K562 (cell line): ENCODE measurements around the gene OIT3. TPM values are rescaled to one million over a fixed set of nuclear protein-coding genes. Genes with fewer than 3 reads are reported as not detected.

Source experiments
- ATAC-seq: fragments of 200-7000 bp; cut with Tn5 transposase; 3 replicates; pipeline ENCODE4 v1.9.1; 2020; ENCODE audit warnings: moderate library complexity
- BruUV-seq: library from RNA; stranded (reverse); fragments of 400-500 nt; replicated peaks from 2 replicates; lab custom pipeline; 2021; lab: Mats Ljungman, UMichigan
- CTCF ChIA-PET: fragments of 300-600 bp; formaldehyde crosslinking; extraction: SDS; loops from one replicate; lab custom pipeline; 2021; ENCODE audit warnings: low intra/inter-chr PET ratio; lab: Yijun Ruan, JAX
- POLR2A ChIA-PET: fragments of 300-600, 350-650 bp; sonication (Branson Sonifier 250); formaldehyde crosslinking; extraction: SDS; loops from one replicate; lab custom pipeline; 2021; ENCODE audit warnings: antibody characterized with exemption, inconsistent platforms; lab: Yijun Ruan, JAX
- DNase-seq, 4 experiments: peaks; one replicate each; pipeline versions ENCODE4 v3.0.0 to v3.0.0-alpha.2; 2011 to 2018; ENCODE audit warnings: low spot score in 3 of 4, mixed read lengths in 3 of 4; ENCODE audit errors: extremely low read depth in 1 of 4
- FAIRE-seq: peaks from 2 replicates; lab custom pipeline; 2011; peaks lifted over from hg19 to GRCh38; lab: Jason Lieb, UNC
- H2AFZ ChIP-seq: 2 replicates; pipeline ENCODE4 v1.6.0; 2011; ENCODE audit warnings: low read depth, low read length, control low read depth, inconsistent platforms
- H3K27ac ChIP-seq: fragments of 200-600 bp; 3 replicates; pipeline ENCODE4 v1.8.0; 2011; ENCODE audit warnings: low read depth, mild to moderate bottlenecking, control low read depth, inconsistent platforms, low read length, moderate library complexity, mixed read lengths; ENCODE audit errors: extremely low read depth
- H3K27me3 ChIP-seq, 2 experiments: fragments of 300-600 bp in 1 of 2; 2 replicates in 1 of 2; 3 replicates in 1 of 2; pipeline versions ENCODE4 v1.6.0 to v1.8.0; 2011; ENCODE audit warnings: inconsistent platforms in 2 of 2, low read length in 2 of 2, mild to moderate bottlenecking in 1 of 2, mixed read lengths in 1 of 2, moderate library complexity in 1 of 2; ENCODE audit not compliant: control insufficient read depth in 2 of 2, insufficient read depth in 2 of 2
- H3K36me3 ChIP-seq: fragments of 300-600 bp; 3 replicates; pipeline ENCODE4 v1.8.0; 2011; ENCODE audit warnings: mild to moderate bottlenecking, low read length, inconsistent platforms; ENCODE audit not compliant: control insufficient read depth, insufficient read depth
- H3K4me1 ChIP-seq, 2 experiments: fragments of 200-600 bp in 1 of 2; replicated peaks in 1 of 2; 2 replicates in 1 of 2; 3 replicates in 1 of 2; pipeline versions ENCODE4 v1.5.1 to v1.8.0; 2011; ENCODE audit warnings: inconsistent platforms in 2 of 2, low read length in 2 of 2, mild to moderate bottlenecking in 1 of 2, mixed read lengths in 1 of 2, moderate library complexity in 1 of 2; ENCODE audit not compliant: control insufficient read depth in 2 of 2, insufficient read depth in 2 of 2
- H3K4me2 ChIP-seq: 2 replicates; pipeline ENCODE4 v1.6.1; 2011; ENCODE audit warnings: low read length, control low read depth, inconsistent platforms, mixed read lengths; ENCODE audit not compliant: insufficient read depth
- H3K4me3 ChIP-seq: fragments of 200-600 bp; sonication (generic), shearing (Covaris generic); 2 replicates; pipeline ENCODE4 v1.5.1; 2016; ENCODE audit warnings: control low read depth, inconsistent platforms
- H3K79me2 ChIP-seq: fragments of 200-600 bp; 3 replicates; pipeline ENCODE4 v1.8.0; 2011; ENCODE audit warnings: low read length, inconsistent platforms; ENCODE audit not compliant: control insufficient read depth, insufficient read depth
- H3K9ac ChIP-seq, 2 experiments: 2 replicates each; pipeline versions ENCODE4 v1.6.0 to v1.6.1; 2011; ENCODE audit warnings: low read depth in 2 of 2, low read length in 2 of 2, control low read depth in 1 of 2, inconsistent platforms in 1 of 2, mild to moderate bottlenecking in 1 of 2, mixed read lengths in 1 of 2; ENCODE audit not compliant: insufficient read depth in 1 of 2
- H3K9me1 ChIP-seq: one replicate; pipeline ENCODE4 v1.6.0; 2011; ENCODE audit warnings: inconsistent platforms, mild to moderate bottlenecking, low read length, moderate library complexity; ENCODE audit not compliant: control insufficient read depth, insufficient read depth
- H3K9me3 ChIP-seq: replicated peaks from 2 replicates; pipeline ENCODE4 v1.5.1; 2011; ENCODE audit warnings: low read depth, low read length, inconsistent platforms; ENCODE audit not compliant: control insufficient read depth, insufficient read depth
- H4K20me1 ChIP-seq: replicated peaks from 2 replicates; pipeline ENCODE4 v1.6.1; 2011; ENCODE audit warnings: low read length, inconsistent platforms, mixed read lengths; ENCODE audit not compliant: control insufficient read depth, insufficient read depth
- ATF1 ChIP-seq, 2 experiments: fragments of 450-650 bp in 1 of 2; IDR thresholded peaks; 2 replicates each; pipeline ENCODE4 v1.6.1; 2016; ENCODE audit warnings: missing compliant biosample characterization in 1 of 2, missing genetic modification characterization in 1 of 2
- ATF3 ChIP-seq, 2 experiments: fragments of 450-650 bp in 1 of 2; sonication (generic) in 1 of 2; formaldehyde crosslinking in 1 of 2; IDR thresholded peaks in 1 of 2; conservative IDR thresholded peaks in 1 of 2; 2 replicates each; pipeline versions ENCODE4 v1.6.1 to v1.8.1; 2016 to 2023; ENCODE audit warnings: mild to moderate bottlenecking in 2 of 2, moderate library complexity in 2 of 2, inconsistent platforms in 1 of 2, missing genetic modification reagents in 1 of 2
- CCAR2 ChIP-seq: fragments of 200-400 bp; formaldehyde crosslinking; IDR thresholded peaks from 2 replicates; pipeline ENCODE4 v1.6.1; 2017; ENCODE audit warnings: mild to moderate bottlenecking, low read depth, low read length
- DMBX1 ChIP-seq: fragments of 250-450 bp; sonication (Bioruptor Pico); IDR thresholded peaks from 2 replicates; pipeline ENCODE4 v1.8.0; 2022; ENCODE audit warnings: inconsistent platforms, mild to moderate bottlenecking, moderate library complexity, borderline replicate concordance
- ETS2 ChIP-seq: IDR thresholded peaks from 2 replicates; pipeline ENCODE4 v1.6.1; 2016; ENCODE audit warnings: borderline replicate concordance, missing genetic modification characterization, mild to moderate bottlenecking, moderate library complexity, missing compliant biosample characterization; ENCODE audit not compliant: poor library complexity, severe bottlenecking
- FIP1L1 ChIP-seq: fragments of 200-400 bp; formaldehyde crosslinking; IDR thresholded peaks from 2 replicates; pipeline ENCODE4 v1.6.1; 2018; ENCODE audit warnings: mild to moderate bottlenecking, low read depth, low read length; ENCODE audit not compliant: poor library complexity, severe bottlenecking
- FOXJ2 ChIP-seq: fragments of 200-800 bp; sonication (Bioruptor generic); IDR thresholded peaks from 2 replicates; pipeline ENCODE4 v1.6.1; 2016; ENCODE audit warnings: missing genetic modification characterization, missing compliant biosample characterization
- HNRNPL ChIP-seq: fragments of 200-400 bp; formaldehyde crosslinking; IDR thresholded peaks from 2 replicates; pipeline ENCODE4 v1.6.1; 2017; ENCODE audit warnings: low read depth, mild to moderate bottlenecking, low read length
- JUND ChIP-seq, 2 experiments: IDR thresholded peaks; 2 replicates in 1 of 2; 3 replicates in 1 of 2; pipeline ENCODE4 v1.6.1; 2011; ENCODE audit warnings: borderline replicate concordance in 2 of 2, low read depth in 2 of 2, low read length in 2 of 2, improper control_type of control experiment in 1 of 2, missing biosample characterization in 1 of 2, missing genetic modification characterization in 1 of 2, missing genetic modification reagents in 1 of 2
- TAF15 ChIP-seq: fragments of 200-400 bp; formaldehyde crosslinking; IDR thresholded peaks from 2 replicates; pipeline ENCODE4 v1.6.1; 2017; ENCODE audit warnings: mild to moderate bottlenecking, low read depth, low read length, moderate library complexity
- THRB ChIP-seq: fragments of 450-650 bp; formaldehyde crosslinking; conservative IDR thresholded peaks from 2 replicates; pipeline ENCODE4 v1.4.0; 2022; ENCODE audit warnings: mild to moderate bottlenecking, missing genetic modification characterization
- TRIM25 ChIP-seq: fragments of 450-650 bp; IDR thresholded peaks from 2 replicates; pipeline ENCODE4 v1.7.0; 2016; ENCODE audit warnings: borderline replicate concordance
- ZKSCAN1 ChIP-seq: fragments of 150-350 bp; IDR thresholded peaks from 2 replicates; pipeline ENCODE4 v1.6.1; 2016; ENCODE audit warnings: low read depth, low read length
- ZNF3 ChIP-seq: fragments of 250-450 bp; sonication (Bioruptor Pico); IDR thresholded peaks from 2 replicates; pipeline ENCODE4 v1.5.0; 2021; ENCODE audit warnings: mild to moderate bottlenecking, moderate library complexity
- ZNF778 ChIP-seq: fragments of 450-650 bp; formaldehyde crosslinking; IDR thresholded peaks from 2 replicates; pipeline ENCODE4 v1.4.0; 2020; ENCODE audit warnings: mild to moderate bottlenecking, moderate library complexity
- WGBS: fragments of 100-300 bp; shearing (Covaris generic); methylation state at CpG from one replicate; pipeline ENCODE4 v1.1.6; 2016; ENCODE audit warnings: low coverage, mixed read lengths; ENCODE audit not compliant: insufficient coverage; ENCODE audit errors: missing lambda C conversion rate; 5-methylcytosine and 5-hydroxymethylcytosine counted together
- in situ Hi-C: fragments of 300-500 bp; cut with MboI; formaldehyde crosslinking; loops from 4 replicates; pipeline ENCODE4 v1.15.0; 2018; ENCODE audit warnings: inconsistent platforms, mixed read lengths
- intact Hi-C: fragments of 100-400 bp; cut with micrococcal nuclease; formaldehyde crosslinking; loops from 2 replicates; pipeline ENCODE4 v1.14.2; 2022
- polyA plus RNA-seq, 8 experiments: library from polyadenylated mRNA; depleted of rRNA in 4 of 8; stranded (reverse) in 5 of 8; unstranded in 3 of 8; fragments of >200 nt; fragmentation: Nextera tagmentation in 2 of 8; fragmentation: Illumina TruSeq in 1 of 8; extraction: Ambion mirVana in 2 of 8; extraction: Trizol in 1 of 8; gene quantifications; 2 replicates each; pipeline versions ENCODE4 v1.2.1 to v1.2.3, GENCODE V29; 2011 to 2014; ENCODE audit warnings: inconsistent platforms in 1 of 8, missing spikeins in 1 of 8
- total RNA-seq, 7 experiments: library from RNA; depleted of rRNA in 6 of 7; stranded (reverse); fragments of >200 nt in 6 of 7; fragmentation: Illumina TruSeq in 2 of 7; extraction: Trizol in 2 of 7; gene quantifications; 2 replicates each; pipeline versions ENCODE4 v1.2.1 to v1.2.3, GENCODE V29; 2011 to 2021; ENCODE audit warnings: low replicate concordance in 1 of 7

OIT3 gene
- total and polyA plus RNA-seq, 9 of the 15 experiments (the other 6 are each of a cell fraction or from before 2014, with no cell fraction given): not detected

GRCh38 chr10:72948762-72949161 is 55.2 kb downstream of the OIT3 start (continued):
- no peak for TF ChIP-seq ETS2
- no peak for TF ChIP-seq THRB (CRISPR knock-in tag)
- no peak for TF ChIP-seq FIP1L1
- TF ChIP-seq DMBX1 (CRISPR knock-in tag): no peak
- no peak for TF ChIP-seq TRIM25

GRCh38 chr10:72951760-72952159 is 58.2 kb downstream of the OIT3 start:
- peaks cover 0 to 5% of the 10 kb centered on the region in 2 experiments; a peak in 2 of 5 replicates for H3K27me3 ChIP-seq
- no peaks in the 10 kb centered on the region for H3K36me3 ChIP-seq
- H3K79me2 ChIP-seq: no peaks in the 10 kb centered on the region
- no peaks in the 10 kb centered on the region for H3K9me1 ChIP-seq
- H3K27ac ChIP-seq: no peak overlapping the region
- WGBS: 8% methylated on average over 3 of the region's 3 CpGs
- no peak overlapping the region for H2AFZ ChIP-seq
- ATAC-seq (no peak), FAIRE-seq (no peak), DNase-seq (peak in 1 of 4 experiments; percentile 1)
- peaks cover 0 to 15% of the 10 kb centered on the region in 2 experiments; a peak in 4 of 5 replicates for H3K4me1 ChIP-seq
- no peak overlapping the region for H3K9ac ChIP-seq
- BruUV-seq: no TSS peak
- in situ Hi-C loops: no loop called here
- no peak overlapping the region for H3K4me3 ChIP-seq
- ChIA-PET CTCF (no interaction called here), POLR2A (interaction anchor here (0.9 kb wide), 2 partner anchors 8 to 28 kb away, joined by 3 read pairs; no protein-coding TSS in a partner anchor)
- H3K4me2 ChIP-seq: no peak overlapping the region
- intact Hi-C loops: no loop called here
- H4K20me1 ChIP-seq: no peaks in the 10 kb centered on the region
- no peaks in the 10 kb centered on the region for H3K9me3 ChIP-seq
- TF ChIP-seq ZKSCAN1 (no peak), ZNF3 (no peak), FOXJ2 (tag) (no peak), TAF15 (no peak), ZNF778 (CRISPR knock-in tag) (no peak), HNRNPL (no peak), ATF3 (IDR thresholded peaks at IDR 0.05) (peak; percentile 76), ATF3 (CRISPR knock-in tag; conservative IDR thresholded peaks at IDR 0.05) (no peak), DMBX1 (CRISPR knock-in tag) (no peak), CCAR2 (no peak), JUND (IDR thresholded peaks at IDR 0.05; ENCODE audit: borderline replicate concordance, low read depth, low read length) (peak; percentile 29; the same call in 1 of the 2 replicates), JUND (tag; IDR thresholded peaks at IDR 0.05; ENCODE audit: borderline replicate concordance, low read depth, low read length) (peak; percentile 66; the same call in 1 of the 3 replicates), ATF1 (CRISPR knock-in tag; IDR thresholded peaks at IDR 0.05) (no peak), ATF1 (tag; IDR thresholded peaks at IDR 0.05) (peak; percentile 43; the same call in 1 of the 2 replicates)
